B cell (primary cell): ENCODE results near the gene ZNF483.

Experiments
- EZH2 ChIP-seq: IDR thresholded peaks from 2 replicates; pipeline ENCODE4 v1.6.1; 2012; ENCODE audit warnings: borderline replicate concordance, low read depth, mild to moderate bottlenecking, moderate library complexity, low read length; ENCODE audit not compliant: insufficient read depth, poor library complexity, severe bottlenecking
- TF ChIP-seq, protein P1 (sequence below): fragments of 200-600 bp; IDR thresholded peaks from one replicate; pipeline ENCODE4 v1.8.0; 2022; ENCODE audit warnings: antibody characterized with exemption, mild to moderate bottlenecking

DNA sequence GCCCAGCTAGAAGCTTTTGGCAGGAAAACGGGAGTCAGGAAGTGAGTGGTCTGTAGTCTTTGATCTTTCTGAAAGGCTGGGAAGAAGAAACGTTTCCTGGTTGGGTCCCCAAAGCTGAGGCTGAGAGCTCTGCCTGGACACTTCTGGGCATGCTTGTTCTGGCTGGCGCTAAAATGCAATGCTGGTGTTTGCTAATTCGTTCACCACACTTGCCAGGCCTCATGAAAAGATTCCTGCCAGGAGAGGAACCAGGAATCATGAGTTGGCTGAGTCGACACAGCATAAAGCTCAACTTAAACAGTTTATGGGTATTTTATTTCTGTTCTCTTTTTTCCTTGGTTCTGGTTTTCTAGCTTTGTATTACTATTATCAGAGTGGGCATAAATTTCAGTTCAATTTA is 85.2 kb downstream of the ZNF483 start:
- no peak for TF ChIP-seq EZH2
- TF ChIP-seq, protein P1, sequence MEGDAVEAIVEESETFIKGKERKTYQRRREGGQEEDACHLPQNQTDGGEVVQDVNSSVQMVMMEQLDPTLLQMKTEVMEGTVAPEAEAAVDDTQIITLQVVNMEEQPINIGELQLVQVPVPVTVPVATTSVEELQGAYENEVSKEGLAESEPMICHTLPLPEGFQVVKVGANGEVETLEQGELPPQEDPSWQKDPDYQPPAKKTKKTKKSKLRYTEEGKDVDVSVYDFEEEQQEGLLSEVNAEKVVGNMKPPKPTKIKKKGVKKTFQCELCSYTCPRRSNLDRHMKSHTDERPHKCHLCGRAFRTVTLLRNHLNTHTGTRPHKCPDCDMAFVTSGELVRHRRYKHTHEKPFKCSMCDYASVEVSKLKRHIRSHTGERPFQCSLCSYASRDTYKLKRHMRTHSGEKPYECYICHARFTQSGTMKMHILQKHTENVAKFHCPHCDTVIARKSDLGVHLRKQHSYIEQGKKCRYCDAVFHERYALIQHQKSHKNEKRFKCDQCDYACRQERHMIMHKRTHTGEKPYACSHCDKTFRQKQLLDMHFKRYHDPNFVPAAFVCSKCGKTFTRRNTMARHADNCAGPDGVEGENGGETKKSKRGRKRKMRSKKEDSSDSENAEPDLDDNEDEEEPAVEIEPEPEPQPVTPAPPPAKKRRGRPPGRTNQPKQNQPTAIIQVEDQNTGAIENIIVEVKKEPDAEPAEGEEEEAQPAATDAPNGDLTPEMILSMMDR = no peak
